Measurements from ENCODE around the gene FGF19. TPM values are rescaled to one million over a fixed set of nuclear protein-coding genes. Genes with fewer than 3 reads are reported as not detected.

FGF19 gene
- total and polyA plus RNA-seq, 2 donors from 2014 or later: not detected

DNA sequence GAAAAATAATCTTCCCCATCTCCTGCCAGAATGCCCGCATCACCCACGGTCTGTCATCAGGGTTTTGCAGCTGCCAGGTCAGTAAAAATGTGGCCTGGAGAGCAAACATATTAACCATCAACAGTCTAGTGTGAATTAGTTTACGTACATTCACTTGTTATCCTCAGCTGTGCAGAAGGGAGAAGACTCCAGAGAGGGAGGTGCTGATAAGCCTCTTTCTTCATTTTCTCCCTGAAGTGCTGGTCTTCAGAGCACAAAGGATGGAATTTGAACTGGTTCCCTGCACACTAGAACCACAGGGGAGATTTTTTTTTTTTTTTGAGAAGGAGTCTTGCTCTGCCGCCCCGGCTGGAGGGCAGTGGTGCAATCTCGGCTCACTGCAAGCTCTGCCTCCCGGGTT is 8.2 kb downstream of the FGF19 start:
- no peak overlapping the region for H3K27ac ChIP-seq (ENCODE audit: low read depth in 2 of 2, low read length in 2 of 2)
- TF ChIP-seq, protein P1, sequence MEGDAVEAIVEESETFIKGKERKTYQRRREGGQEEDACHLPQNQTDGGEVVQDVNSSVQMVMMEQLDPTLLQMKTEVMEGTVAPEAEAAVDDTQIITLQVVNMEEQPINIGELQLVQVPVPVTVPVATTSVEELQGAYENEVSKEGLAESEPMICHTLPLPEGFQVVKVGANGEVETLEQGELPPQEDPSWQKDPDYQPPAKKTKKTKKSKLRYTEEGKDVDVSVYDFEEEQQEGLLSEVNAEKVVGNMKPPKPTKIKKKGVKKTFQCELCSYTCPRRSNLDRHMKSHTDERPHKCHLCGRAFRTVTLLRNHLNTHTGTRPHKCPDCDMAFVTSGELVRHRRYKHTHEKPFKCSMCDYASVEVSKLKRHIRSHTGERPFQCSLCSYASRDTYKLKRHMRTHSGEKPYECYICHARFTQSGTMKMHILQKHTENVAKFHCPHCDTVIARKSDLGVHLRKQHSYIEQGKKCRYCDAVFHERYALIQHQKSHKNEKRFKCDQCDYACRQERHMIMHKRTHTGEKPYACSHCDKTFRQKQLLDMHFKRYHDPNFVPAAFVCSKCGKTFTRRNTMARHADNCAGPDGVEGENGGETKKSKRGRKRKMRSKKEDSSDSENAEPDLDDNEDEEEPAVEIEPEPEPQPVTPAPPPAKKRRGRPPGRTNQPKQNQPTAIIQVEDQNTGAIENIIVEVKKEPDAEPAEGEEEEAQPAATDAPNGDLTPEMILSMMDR (IDR thresholded peaks at IDR 0.05; ENCODE audit: borderline replicate concordance, extremely low read depth, insufficient read depth): no peak
- H3K9me3 ChIP-seq (ENCODE audit: control insufficient read depth in 2 of 3, insufficient read depth in 1 of 3, low read length in 3 of 3): no peaks in the 10 kb centered on the region
- DNase-seq: no peak
- H3K9ac ChIP-seq (ENCODE audit: low read length in 3 of 3): no peak overlapping the region
- no peak for FAIRE-seq
- H3K4me3 ChIP-seq (ENCODE audit: low read length in 3 of 3): no peak overlapping the region
- H3K4me1 ChIP-seq (ENCODE audit: control insufficient read depth in 2 of 3, insufficient read depth in 2 of 3, low read depth in 1 of 3, low read length in 3 of 3): no peaks in the 10 kb centered on the region
- intact Hi-C loops (cut with DNase I): loop anchor here (10.0 kb wide), 1 partner anchor 499 kb away; no protein-coding TSS in a partner anchor
- no peaks in the 10 kb centered on the region for H3K36me3 ChIP-seq (ENCODE audit: control insufficient read depth in 2 of 3, insufficient read depth in 3 of 3, low read length in 3 of 3)
- no peaks in the 10 kb centered on the region for H3K27me3 ChIP-seq (ENCODE audit: control insufficient read depth, insufficient read depth, low read length)

DNA sequence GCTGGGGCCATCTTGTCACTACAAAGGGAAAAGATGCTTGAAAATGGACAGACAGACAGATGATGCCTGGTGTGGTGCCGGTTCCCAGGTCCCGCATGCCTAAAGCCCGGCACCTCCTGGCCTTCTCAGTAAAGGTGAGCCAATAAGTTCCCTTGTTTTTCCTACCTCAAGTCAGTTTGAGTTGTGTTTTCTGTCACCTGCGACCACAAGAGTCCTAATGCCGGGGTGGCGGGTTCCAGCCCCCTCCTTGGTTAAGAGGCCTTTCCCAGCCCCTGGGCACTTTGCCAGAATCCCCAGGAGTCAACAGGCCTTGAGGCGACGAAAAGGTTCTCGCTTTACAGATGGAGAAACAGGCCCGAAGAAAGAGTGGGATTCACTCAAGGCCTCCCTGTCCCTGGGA is 9.0 kb downstream of the FGF19 start:
- no peaks in the 10 kb centered on the region for H3K27me3 ChIP-seq (ENCODE audit: control insufficient read depth, insufficient read depth, low read length)
- H3K36me3 ChIP-seq (ENCODE audit: control insufficient read depth in 2 of 3, insufficient read depth in 3 of 3, low read length in 3 of 3): no peaks in the 10 kb centered on the region
- no peak overlapping the region for H3K9ac ChIP-seq (ENCODE audit: low read length in 3 of 3)
- TF ChIP-seq, protein P1 (IDR thresholded peaks at IDR 0.05; ENCODE audit: borderline replicate concordance, extremely low read depth, insufficient read depth): no peak
- DNase-seq (no peak), FAIRE-seq (no peak)
- H3K27ac ChIP-seq (ENCODE audit: low read depth in 2 of 2, low read length in 2 of 2): no peak overlapping the region
- H3K4me3 ChIP-seq (ENCODE audit: low read length in 3 of 3): no peak overlapping the region
- intact Hi-C loops (cut with DNase I): loop anchor here (10.0 kb wide), 1 partner anchor 500 kb away; no protein-coding TSS in a partner anchor
- no peaks in the 10 kb centered on the region for H3K9me3 ChIP-seq (ENCODE audit: control insufficient read depth in 2 of 3, insufficient read depth in 1 of 3, low read length in 3 of 3)
- H3K4me1 ChIP-seq (ENCODE audit: control insufficient read depth in 2 of 3, insufficient read depth in 2 of 3, low read depth in 1 of 3, low read length in 3 of 3): no peaks in the 10 kb centered on the region

DNA sequence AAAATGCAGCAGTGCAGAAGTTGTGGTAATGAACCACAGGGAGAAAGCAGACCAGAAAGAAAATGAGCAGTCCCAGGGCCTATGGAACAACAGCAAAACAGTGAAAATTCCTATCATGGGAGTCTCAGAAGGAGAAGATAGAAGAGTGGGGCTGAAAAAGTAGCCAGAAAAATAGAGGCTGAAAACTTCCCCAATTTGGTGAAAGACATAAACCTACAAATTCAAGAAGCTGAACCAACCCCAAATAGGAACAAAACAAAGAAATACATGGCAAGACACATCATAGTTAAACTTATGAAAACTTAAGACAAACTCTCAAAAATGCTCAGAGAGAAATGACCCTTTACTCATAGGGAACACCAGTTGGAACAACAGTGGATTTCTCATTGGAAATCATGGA is 11.4 kb downstream of the FGF19 start:
- intact Hi-C loops (cut with DNase I): loop anchor here (10.0 kb wide), 1 partner anchor 502 kb away; no protein-coding TSS in a partner anchor
- H3K9ac ChIP-seq (ENCODE audit: low read length in 3 of 3): no peak overlapping the region
- H3K4me1 ChIP-seq (ENCODE audit: control insufficient read depth in 2 of 3, insufficient read depth in 2 of 3, low read depth in 1 of 3, low read length in 3 of 3): no peaks in the 10 kb centered on the region
- H3K27ac ChIP-seq (ENCODE audit: low read depth in 2 of 2, low read length in 2 of 2): no peak overlapping the region
- FAIRE-seq (no peak), DNase-seq (no peak)
- no peak overlapping the region for H3K4me3 ChIP-seq (ENCODE audit: low read length in 3 of 3)
- H3K9me3 ChIP-seq (ENCODE audit: control insufficient read depth in 2 of 3, insufficient read depth in 1 of 3, low read length in 3 of 3): no peaks in the 10 kb centered on the region
- no peaks in the 10 kb centered on the region for H3K36me3 ChIP-seq (ENCODE audit: control insufficient read depth in 2 of 3, insufficient read depth in 3 of 3, low read length in 3 of 3)
- TF ChIP-seq, protein P1 (IDR thresholded peaks at IDR 0.05; ENCODE audit: borderline replicate concordance, extremely low read depth, insufficient read depth): no peak
- H3K27me3 ChIP-seq (ENCODE audit: control insufficient read depth, insufficient read depth, low read length): no peaks in the 10 kb centered on the region

DNA sequence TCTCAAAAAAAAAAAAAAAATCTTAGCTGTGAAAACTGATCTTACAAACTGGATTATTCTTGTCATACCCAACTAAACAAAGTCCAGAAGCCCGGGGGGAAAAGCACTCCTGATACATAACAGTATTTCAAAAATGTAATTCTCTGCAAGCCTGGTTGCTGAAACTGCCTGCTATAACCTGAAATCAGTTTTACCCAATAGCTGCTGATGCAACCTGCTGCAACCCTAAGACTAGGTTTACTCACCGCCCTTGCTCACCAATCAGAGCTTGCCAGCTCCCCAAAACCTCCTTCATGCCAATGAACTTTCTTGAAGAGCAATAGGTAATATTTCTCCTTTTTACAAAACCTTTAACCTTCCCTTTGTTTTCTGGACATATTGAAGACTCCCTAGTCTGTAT is 12.4 kb downstream of the FGF19 start:
- no peaks in the 10 kb centered on the region for H3K36me3 ChIP-seq (ENCODE audit: control insufficient read depth in 2 of 3, insufficient read depth in 3 of 3, low read length in 3 of 3)
- no peaks in the 10 kb centered on the region for H3K27me3 ChIP-seq (ENCODE audit: control insufficient read depth, insufficient read depth, low read length)
- H3K27ac ChIP-seq (ENCODE audit: low read depth in 2 of 2, low read length in 2 of 2): no peak overlapping the region
- DNase-seq (no peak), FAIRE-seq (no peak)
- TF ChIP-seq, protein P1 (IDR thresholded peaks at IDR 0.05; ENCODE audit: borderline replicate concordance, extremely low read depth, insufficient read depth): no peak
- no peaks in the 10 kb centered on the region for H3K4me1 ChIP-seq (ENCODE audit: control insufficient read depth in 2 of 3, insufficient read depth in 2 of 3, low read depth in 1 of 3, low read length in 3 of 3)
- intact Hi-C loops (cut with DNase I): loop anchor here (10.0 kb wide), 1 partner anchor 503 kb away; no protein-coding TSS in a partner anchor
- H3K4me3 ChIP-seq (ENCODE audit: low read length in 3 of 3): no peak overlapping the region
- no peaks in the 10 kb centered on the region for H3K9me3 ChIP-seq (ENCODE audit: control insufficient read depth in 2 of 3, insufficient read depth in 1 of 3, low read length in 3 of 3)
- no peak overlapping the region for H3K9ac ChIP-seq (ENCODE audit: low read length in 3 of 3)

Data from kidney (tissue), 14 donors.